K562 (cell line): Measurements from ENCODE around the gene TSC22D2. TPM values are rescaled to one million over a fixed set of nuclear protein-coding genes. Genes with fewer than 3 reads are reported as not detected.

Experiments used
- ATAC-seq: fragments of 200-7000 bp; cut with Tn5 transposase; 3 replicates; pipeline ENCODE4 v1.9.1; 2020; ENCODE audit warnings: moderate library complexity
- BruUV-seq: library from RNA; stranded (reverse); fragments of 400-500 nt; replicated peaks from 2 replicates; lab custom pipeline; 2021; lab: Mats Ljungman, UMichigan
- CTCF ChIA-PET: fragments of 300-600 bp; formaldehyde crosslinking; extraction: SDS; loops from one replicate; lab custom pipeline; 2021; ENCODE audit warnings: low intra/inter-chr PET ratio; lab: Yijun Ruan, JAX
- POLR2A ChIA-PET: fragments of 300-600, 350-650 bp; sonication (Branson Sonifier 250); formaldehyde crosslinking; extraction: SDS; loops from one replicate; lab custom pipeline; 2021; ENCODE audit warnings: antibody characterized with exemption, inconsistent platforms; lab: Yijun Ruan, JAX
- DNase-seq, 4 experiments: peaks; one replicate each; pipeline versions ENCODE4 v3.0.0 to v3.0.0-alpha.2; 2011 to 2018; ENCODE audit warnings: low spot score in 3 of 4, mixed read lengths in 3 of 4; ENCODE audit errors: extremely low read depth in 1 of 4
- FAIRE-seq: peaks from 2 replicates; lab custom pipeline; 2011; peaks lifted over from hg19 to GRCh38; lab: Jason Lieb, UNC
- H2AFZ ChIP-seq: 2 replicates; pipeline ENCODE4 v1.6.0; 2011; ENCODE audit warnings: low read depth, low read length, control low read depth, inconsistent platforms
- H3K27ac ChIP-seq: fragments of 200-600 bp; 3 replicates; pipeline ENCODE4 v1.8.0; 2011; ENCODE audit warnings: low read depth, mild to moderate bottlenecking, control low read depth, inconsistent platforms, low read length, moderate library complexity, mixed read lengths; ENCODE audit errors: extremely low read depth
- H3K27me3 ChIP-seq, 2 experiments: fragments of 300-600 bp in 1 of 2; 2 replicates in 1 of 2; 3 replicates in 1 of 2; pipeline versions ENCODE4 v1.6.0 to v1.8.0; 2011; ENCODE audit warnings: inconsistent platforms in 2 of 2, low read length in 2 of 2, mild to moderate bottlenecking in 1 of 2, mixed read lengths in 1 of 2, moderate library complexity in 1 of 2; ENCODE audit not compliant: control insufficient read depth in 2 of 2, insufficient read depth in 2 of 2
- H3K36me3 ChIP-seq: fragments of 300-600 bp; 3 replicates; pipeline ENCODE4 v1.8.0; 2011; ENCODE audit warnings: mild to moderate bottlenecking, low read length, inconsistent platforms; ENCODE audit not compliant: control insufficient read depth, insufficient read depth
- H3K4me1 ChIP-seq, 2 experiments: fragments of 200-600 bp in 1 of 2; replicated peaks in 1 of 2; 2 replicates in 1 of 2; 3 replicates in 1 of 2; pipeline versions ENCODE4 v1.5.1 to v1.8.0; 2011; ENCODE audit warnings: inconsistent platforms in 2 of 2, low read length in 2 of 2, mild to moderate bottlenecking in 1 of 2, mixed read lengths in 1 of 2, moderate library complexity in 1 of 2; ENCODE audit not compliant: control insufficient read depth in 2 of 2, insufficient read depth in 2 of 2
- H3K4me2 ChIP-seq: 2 replicates; pipeline ENCODE4 v1.6.1; 2011; ENCODE audit warnings: low read length, control low read depth, inconsistent platforms, mixed read lengths; ENCODE audit not compliant: insufficient read depth
- H3K4me3 ChIP-seq: fragments of 200-600 bp; sonication (generic), shearing (Covaris generic); 2 replicates; pipeline ENCODE4 v1.5.1; 2016; ENCODE audit warnings: control low read depth, inconsistent platforms
- H3K79me2 ChIP-seq: fragments of 200-600 bp; 3 replicates; pipeline ENCODE4 v1.8.0; 2011; ENCODE audit warnings: low read length, inconsistent platforms; ENCODE audit not compliant: control insufficient read depth, insufficient read depth
- H3K9ac ChIP-seq, 2 experiments: 2 replicates each; pipeline versions ENCODE4 v1.6.0 to v1.6.1; 2011; ENCODE audit warnings: low read depth in 2 of 2, low read length in 2 of 2, control low read depth in 1 of 2, inconsistent platforms in 1 of 2, mild to moderate bottlenecking in 1 of 2, mixed read lengths in 1 of 2; ENCODE audit not compliant: insufficient read depth in 1 of 2
- H3K9me1 ChIP-seq: one replicate; pipeline ENCODE4 v1.6.0; 2011; ENCODE audit warnings: inconsistent platforms, mild to moderate bottlenecking, low read length, moderate library complexity; ENCODE audit not compliant: control insufficient read depth, insufficient read depth
- H3K9me3 ChIP-seq: replicated peaks from 2 replicates; pipeline ENCODE4 v1.5.1; 2011; ENCODE audit warnings: low read depth, low read length, inconsistent platforms; ENCODE audit not compliant: control insufficient read depth, insufficient read depth
- H4K20me1 ChIP-seq: replicated peaks from 2 replicates; pipeline ENCODE4 v1.6.1; 2011; ENCODE audit warnings: low read length, inconsistent platforms, mixed read lengths; ENCODE audit not compliant: control insufficient read depth, insufficient read depth
- CEBPZ ChIP-seq: fragments of 150-350 bp; IDR thresholded peaks from 2 replicates; pipeline ENCODE4 v1.6.1; 2014; ENCODE audit warnings: low read depth, mild to moderate bottlenecking, low read length, borderline replicate concordance
- CREB5 ChIP-seq: fragments of 250-450 bp; sonication (Bioruptor Pico); IDR thresholded peaks from 2 replicates; pipeline ENCODE4 v1.5.0; 2020; ENCODE audit warnings: mild to moderate bottlenecking
- DMBX1 ChIP-seq: fragments of 250-450 bp; sonication (Bioruptor Pico); IDR thresholded peaks from 2 replicates; pipeline ENCODE4 v1.8.0; 2022; ENCODE audit warnings: inconsistent platforms, mild to moderate bottlenecking, moderate library complexity, borderline replicate concordance
- ELF4 ChIP-seq: fragments of 450-650 bp; formaldehyde crosslinking; IDR thresholded peaks from 2 replicates; pipeline ENCODE4 v1.4.0; 2022; ENCODE audit warnings: missing genetic modification characterization
- FOXM1 ChIP-seq, 2 experiments: fragments of 450-650 bp in 1 of 2; sonication (generic) in 1 of 2; formaldehyde crosslinking in 1 of 2; IDR thresholded peaks; 2 replicates each; pipeline versions ENCODE4 v1.6.1 to v1.9.0; 2017 to 2022; ENCODE audit warnings: low read depth in 2 of 2, mild to moderate bottlenecking in 2 of 2, missing genetic modification reagents in 1 of 2, moderate library complexity in 1 of 2
- JUND ChIP-seq, 2 experiments: IDR thresholded peaks; 2 replicates in 1 of 2; 3 replicates in 1 of 2; pipeline ENCODE4 v1.6.1; 2011; ENCODE audit warnings: borderline replicate concordance in 2 of 2, low read depth in 2 of 2, low read length in 2 of 2, improper control_type of control experiment in 1 of 2, missing biosample characterization in 1 of 2, missing genetic modification characterization in 1 of 2, missing genetic modification reagents in 1 of 2
- POLR2A ChIP-seq: fragments of 450-650 bp; conservative IDR thresholded peaks from 2 replicates; pipeline ENCODE4 v1.6.1; 2016
- SMAD4 ChIP-seq: fragments of 250-450 bp; sonication (Bioruptor Pico); conservative IDR thresholded peaks from 2 replicates; pipeline ENCODE4 v1.8.0; 2021; ENCODE audit warnings: inconsistent platforms, mild to moderate bottlenecking, moderate library complexity
- SMARCA4 ChIP-seq: fragments of 450-650 bp; IDR thresholded peaks from 2 replicates; pipeline ENCODE4 v1.6.1; 2016
- STAT5A ChIP-seq: IDR thresholded peaks from 2 replicates; pipeline ENCODE4 v1.6.1; 2012; ENCODE audit warnings: low read length, inconsistent platforms, borderline replicate concordance
- ZBTB12 ChIP-seq: fragments of 250-450 bp; sonication (Bioruptor Pico); IDR thresholded peaks from 2 replicates; pipeline ENCODE4 v1.4.0; 2020
- ZNF561 ChIP-seq: fragments of 450-650 bp; formaldehyde crosslinking; conservative IDR thresholded peaks from 2 replicates; pipeline ENCODE4 v1.4.0; 2020; ENCODE audit warnings: mild to moderate bottlenecking, moderate library complexity
- WGBS: fragments of 100-300 bp; shearing (Covaris generic); methylation state at CpG from one replicate; pipeline ENCODE4 v1.1.6; 2016; ENCODE audit warnings: low coverage, mixed read lengths; ENCODE audit not compliant: insufficient coverage; ENCODE audit errors: missing lambda C conversion rate; 5-methylcytosine and 5-hydroxymethylcytosine counted together
- in situ Hi-C: fragments of 300-500 bp; cut with MboI; formaldehyde crosslinking; loops from 4 replicates; pipeline ENCODE4 v1.15.0; 2018; ENCODE audit warnings: inconsistent platforms, mixed read lengths
- intact Hi-C: fragments of 100-400 bp; cut with micrococcal nuclease; formaldehyde crosslinking; loops from 2 replicates; pipeline ENCODE4 v1.14.2; 2022
- polyA plus RNA-seq, 8 experiments: library from polyadenylated mRNA; depleted of rRNA in 4 of 8; stranded (reverse) in 5 of 8; unstranded in 3 of 8; fragments of >200 nt; fragmentation: Nextera tagmentation in 2 of 8; fragmentation: Illumina TruSeq in 1 of 8; extraction: Ambion mirVana in 2 of 8; extraction: Trizol in 1 of 8; gene quantifications; 2 replicates each; pipeline versions ENCODE4 v1.2.1 to v1.2.3, GENCODE V29; 2011 to 2014; ENCODE audit warnings: inconsistent platforms in 1 of 8, missing spikeins in 1 of 8
- total RNA-seq, 7 experiments: library from RNA; depleted of rRNA in 6 of 7; stranded (reverse); fragments of >200 nt in 6 of 7; fragmentation: Illumina TruSeq in 2 of 7; extraction: Trizol in 2 of 7; gene quantifications; 2 replicates each; pipeline versions ENCODE4 v1.2.1 to v1.2.3, GENCODE V29; 2011 to 2021; ENCODE audit warnings: low replicate concordance in 1 of 7

TSC22D2 gene
- total and polyA plus RNA-seq, 9 of the 15 experiments (the other 6 are each of a cell fraction or from before 2014, with no cell fraction given) = 5.5 to 44.0 (median 19.3) TPM

GRCh38 chr3:150433347-150433746 is 25.2 kb downstream of the TSC22D2 start (continued):
- peak; percentile 30; the same call in 1 of the 2 replicates for TF ChIP-seq STAT5A
- TF ChIP-seq SMARCA4 = peak; percentile 72; the same call in 1 of the 2 replicates
- TF ChIP-seq FOXM1 (IDR thresholded peaks at IDR 0.05; ENCODE audit: low read depth) = 0 out of 2 replicates have a peak, but pooled peaks have one; percentile 46
- TF ChIP-seq FOXM1 (CRISPR knock-in tag; IDR thresholded peaks at IDR 0.05; ENCODE audit: low read depth) = no peak
- TF ChIP-seq JUND (IDR thresholded peaks at IDR 0.05; ENCODE audit: borderline replicate concordance, low read depth, low read length) = no peak
- TF ChIP-seq JUND (tag; IDR thresholded peaks at IDR 0.05; ENCODE audit: borderline replicate concordance, low read depth, low read length) = peak; percentile 66; the same call in 1 of the 3 replicates
- peak; percentile 45 for TF ChIP-seq SMAD4 (CRISPR knock-in tag)
- TF ChIP-seq, all 486 proteins: peak for 27

- Histone ChIP-seq H3K9me3 (no peaks in the 10 kb centered on the region), H2AFZ (no peak overlapping the region), H3K79me2 (peaks cover 97% of the 10 kb centered on the region), H3K36me3 (peaks cover 49% of the 10 kb centered on the region), H4K20me1 (no peaks in the 10 kb centered on the region), H3K27ac (peak overlapping the region; percentile 52; the same call in 1 of the 3 replicates), H3K9me1 (no peaks in the 10 kb centered on the region), H3K4me3 (no peak overlapping the region), H3K27me3 (no peaks in the 10 kb centered on the region), H3K4me1 (peaks cover 0 to 33% of the 10 kb centered on the region in 2 experiments; a peak in 3 of 5 replicates), H3K4me2 (no peak overlapping the region), H3K9ac (peak overlapping the region; percentile 13 to 44; a peak in 1 of 4 replicates)
- ChIA-PET POLR2A (interaction anchor here (0.6 to 2.9 kb wide), 6 partner anchors 9 to 60 kb away, joined by 3 to 14 read pairs (median 4); no protein-coding TSS in a partner anchor), CTCF (no interaction called here)
- FAIRE-seq (no peak), ATAC-seq (peak; percentile 22), DNase-seq (no peak)
- 50% methylated on average over 4 of the region's 4 CpGs for WGBS
- in situ Hi-C loops (no loop called here), intact Hi-C loops (no loop called here)
- TF ChIP-seq ELF4 = no peak
- 0 out of 2 replicates have a peak, but pooled peaks have one; percentile 34 for TF ChIP-seq POLR2A
- TF ChIP-seq CREB5 (CRISPR knock-in tag) = no peak
- no peak for TF ChIP-seq ZNF561 (CRISPR knock-in tag)
- TF ChIP-seq CEBPZ = no peak
- no peak for TF ChIP-seq ZBTB12
- 0 out of 2 replicates have a peak, but pooled peaks have one; percentile 14 for TF ChIP-seq DMBX1 (CRISPR knock-in tag)
- no TSS peak for BruUV-seq
Measured at GRCh38 chr3:150434234-150434633, 26.1 kb downstream of the TSC22D2 start.
